A549 (cell line): ENCODE measurements around the gene ZP4.

ENCODE experiments used
- CHD2 ChIP-seq: fragments of 150-350 bp; IDR thresholded peaks from 2 replicates; pipeline ENCODE4 v1.6.1; 2014; ENCODE audit warnings: low read length; ENCODE audit not compliant: partially characterized antibody
- ZC3H11A ChIP-seq: fragments of 450-650 bp; IDR thresholded peaks from 2 replicates; pipeline ENCODE4 v1.6.1; 2014; ENCODE audit warnings: antibody characterized with exemption, mild to moderate bottlenecking
- TF ChIP-seq, protein P1 (sequence below): fragments of >200 bp; sonication (Bioruptor Twin); formaldehyde crosslinking; IDR thresholded peaks from 3 replicates; pipeline ENCODE4 v1.5.1; 2016

DNA sequence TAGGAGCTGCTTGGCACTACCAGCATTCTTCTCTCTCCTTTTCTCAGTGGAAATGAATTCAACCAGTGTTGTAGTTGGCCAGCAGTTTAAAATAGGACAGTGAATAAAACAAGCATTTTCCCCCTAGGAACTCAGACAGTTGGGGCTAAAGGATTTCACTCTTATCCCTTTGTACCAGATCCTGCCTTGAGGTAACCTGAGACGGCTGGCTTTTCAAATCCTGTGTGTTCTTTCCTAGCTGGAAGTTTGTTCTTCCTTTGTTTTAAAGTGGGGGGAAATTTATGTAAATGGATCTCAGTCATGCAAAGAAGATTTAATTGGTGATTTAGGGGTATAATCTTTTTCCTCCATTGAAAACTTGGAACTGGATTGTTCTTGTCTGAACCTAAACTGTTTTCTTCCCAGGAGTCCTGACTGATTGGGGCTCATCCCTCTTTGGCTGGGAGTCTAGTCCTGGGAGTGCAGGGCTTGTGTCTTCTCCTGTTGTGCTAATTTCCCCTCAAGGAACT lies 23.3 kb downstream of the ZP4 start:
- no peak for TF ChIP-seq ZC3H11A
- no peak for TF ChIP-seq CHD2
- TF ChIP-seq, protein P1, sequence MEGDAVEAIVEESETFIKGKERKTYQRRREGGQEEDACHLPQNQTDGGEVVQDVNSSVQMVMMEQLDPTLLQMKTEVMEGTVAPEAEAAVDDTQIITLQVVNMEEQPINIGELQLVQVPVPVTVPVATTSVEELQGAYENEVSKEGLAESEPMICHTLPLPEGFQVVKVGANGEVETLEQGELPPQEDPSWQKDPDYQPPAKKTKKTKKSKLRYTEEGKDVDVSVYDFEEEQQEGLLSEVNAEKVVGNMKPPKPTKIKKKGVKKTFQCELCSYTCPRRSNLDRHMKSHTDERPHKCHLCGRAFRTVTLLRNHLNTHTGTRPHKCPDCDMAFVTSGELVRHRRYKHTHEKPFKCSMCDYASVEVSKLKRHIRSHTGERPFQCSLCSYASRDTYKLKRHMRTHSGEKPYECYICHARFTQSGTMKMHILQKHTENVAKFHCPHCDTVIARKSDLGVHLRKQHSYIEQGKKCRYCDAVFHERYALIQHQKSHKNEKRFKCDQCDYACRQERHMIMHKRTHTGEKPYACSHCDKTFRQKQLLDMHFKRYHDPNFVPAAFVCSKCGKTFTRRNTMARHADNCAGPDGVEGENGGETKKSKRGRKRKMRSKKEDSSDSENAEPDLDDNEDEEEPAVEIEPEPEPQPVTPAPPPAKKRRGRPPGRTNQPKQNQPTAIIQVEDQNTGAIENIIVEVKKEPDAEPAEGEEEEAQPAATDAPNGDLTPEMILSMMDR: no peak
